H9 (cell line): Measurements from ENCODE around the gene DDX4. TPM values are rescaled to one million over a fixed set of nuclear protein-coding genes. Genes with fewer than 3 reads are reported as not detected.

Experiments
- DNase-seq: peaks from one replicate; pipeline ENCODE4 v3.0.0-alpha.2; 2017
- H2AFZ ChIP-seq: one replicate; pipeline ENCODE4 v1.6.1; 2013; ENCODE audit warnings: mild to moderate bottlenecking, low read length, control low read depth, moderate library complexity
- H2AK5ac ChIP-seq: 2 replicates; pipeline ENCODE4 v1.6.1; 2013; ENCODE audit warnings: low read length, control low read depth, mixed read lengths; ENCODE audit not compliant: insufficient read length
- H2BK120ac ChIP-seq: one replicate; pipeline ENCODE4 v1.6.1; 2013; ENCODE audit warnings: low read depth, mild to moderate bottlenecking, low read length, control low read depth, inconsistent platforms; ENCODE audit not compliant: poor library complexity, severe bottlenecking
- H2BK12ac ChIP-seq: 2 replicates; pipeline ENCODE4 v1.6.1; 2013; ENCODE audit warnings: low read length, control low read depth, mixed read lengths, low read depth; ENCODE audit not compliant: insufficient read length
- H2BK15ac ChIP-seq: 2 replicates; pipeline ENCODE4 v1.6.1; 2013; ENCODE audit warnings: low read depth, low read length, control low read depth
- H2BK20ac ChIP-seq: one replicate; pipeline ENCODE4 v1.6.1; 2013; ENCODE audit warnings: low read depth, mild to moderate bottlenecking, low read length, control low read depth, inconsistent platforms; ENCODE audit not compliant: poor library complexity, severe bottlenecking
- H2BK5ac ChIP-seq: 2 replicates; pipeline ENCODE4 v1.6.1; 2013; ENCODE audit warnings: low read length, control low read depth, mixed read lengths; ENCODE audit not compliant: insufficient read length
- H3K14ac ChIP-seq: 2 replicates; pipeline ENCODE4 v1.6.1; 2013; ENCODE audit warnings: low read length, control low read depth; ENCODE audit not compliant: insufficient read depth
- H3K18ac ChIP-seq: 2 replicates; pipeline ENCODE4 v1.6.1; 2013; ENCODE audit warnings: low read depth, mild to moderate bottlenecking, mixed read lengths, low read length, control low read depth; ENCODE audit not compliant: insufficient read length
- H3K23ac ChIP-seq: 2 replicates; pipeline ENCODE4 v1.6.1; 2013; ENCODE audit warnings: low read length, control low read depth, mixed read lengths, low read depth; ENCODE audit not compliant: insufficient read length
- H3K23me2 ChIP-seq: 2 replicates; pipeline ENCODE4 v1.6.1; 2013; ENCODE audit warnings: low read depth, mild to moderate bottlenecking, mixed read lengths, low read length, control low read depth; ENCODE audit not compliant: insufficient read length, poor library complexity, severe bottlenecking
- H3K27ac ChIP-seq: 2 replicates; pipeline ENCODE4 v1.5.1; 2013; ENCODE audit warnings: low read length, control low read depth, mixed read lengths, low read depth; ENCODE audit not compliant: insufficient read length
- H3K27me3 ChIP-seq: 2 replicates; pipeline ENCODE4 v1.6.1; 2013; ENCODE audit warnings: low read length, control low read depth, inconsistent platforms; ENCODE audit not compliant: insufficient read depth
- H3K4ac ChIP-seq: 2 replicates; pipeline ENCODE4 v1.6.1; 2013; ENCODE audit warnings: low read depth, mild to moderate bottlenecking, control low read depth, inconsistent platforms, low read length, moderate library complexity
- H3K4me1 ChIP-seq: 2 replicates; pipeline ENCODE4 v1.6.1; 2013; ENCODE audit warnings: low read length, control low read depth, inconsistent platforms; ENCODE audit not compliant: insufficient read depth
- H3K4me2 ChIP-seq: 2 replicates; pipeline ENCODE4 v1.6.1; 2013; ENCODE audit warnings: low read length, control low read depth, mixed read lengths; ENCODE audit not compliant: insufficient read length, insufficient read depth
- H3K56ac ChIP-seq: 2 replicates; pipeline ENCODE4 v1.6.1; 2013; ENCODE audit warnings: low read depth, mild to moderate bottlenecking, mixed read lengths, low read length, control low read depth; ENCODE audit not compliant: insufficient read length
- H3K79me1 ChIP-seq: 2 replicates; pipeline ENCODE4 v1.6.1; 2013; ENCODE audit warnings: low read depth, mild to moderate bottlenecking, moderate library complexity, low read length, control low read depth, inconsistent platforms; ENCODE audit not compliant: insufficient read depth, poor library complexity, severe bottlenecking
- H3K79me2 ChIP-seq: 2 replicates; pipeline ENCODE4 v1.6.1; 2013; ENCODE audit warnings: low read length, control low read depth, inconsistent platforms; ENCODE audit not compliant: insufficient read depth
- H3K9ac ChIP-seq: 2 replicates; pipeline ENCODE4 v1.6.1; 2013; ENCODE audit warnings: low read length, control low read depth, mixed read lengths; ENCODE audit not compliant: insufficient read length; ENCODE audit errors: extremely low read depth
- H3K9me3 ChIP-seq: one replicate; pipeline ENCODE4 v1.6.1; 2013; ENCODE audit warnings: low read depth, low read length, inconsistent platforms; ENCODE audit not compliant: control insufficient read depth
- H3T11ph ChIP-seq: one replicate; pipeline ENCODE4 v1.6.1; 2013; ENCODE audit warnings: mild to moderate bottlenecking, low read length, control low read depth, inconsistent platforms
- H4K20me1 ChIP-seq: one replicate; pipeline ENCODE4 v1.6.1; 2013; ENCODE audit not compliant: control insufficient read depth, insufficient read length, insufficient read depth
- H4K5ac ChIP-seq: 2 replicates; pipeline ENCODE4 v1.6.1; 2013; ENCODE audit warnings: low read depth, mild to moderate bottlenecking, mixed read lengths, low read length, control low read depth; ENCODE audit not compliant: insufficient read length
- H4K8ac ChIP-seq: replicated peaks from 2 replicates; pipeline ENCODE4 v1.6.1; 2013; ENCODE audit warnings: low read length, control low read depth, mixed read lengths, low read depth; ENCODE audit not compliant: insufficient read length
- H4K91ac ChIP-seq: 2 replicates; pipeline ENCODE4 v1.6.1; 2013; ENCODE audit warnings: low read depth, mild to moderate bottlenecking, moderate library complexity, mixed read lengths, low read length, control low read depth; ENCODE audit not compliant: insufficient read length
- H3K27ac Mint-ChIP-seq, 3 experiments: 2 replicates in 2 of 3; 3 replicates in 1 of 3; pipeline ENCODE4 v1.8.0; 2020 to 2021; ENCODE audit warnings: mixed read lengths in 3 of 3, mild to moderate bottlenecking in 1 of 3, moderate library complexity in 1 of 3
- H3K27me3 Mint-ChIP-seq: 2 replicates; pipeline ENCODE4 v1.8.0; 2021; ENCODE audit warnings: low read depth, mild to moderate bottlenecking, moderate library complexity, mixed read lengths
- H3K36me3 Mint-ChIP-seq, 3 experiments: 2 replicates in 2 of 3; 3 replicates in 1 of 3; pipeline ENCODE4 v1.8.0; 2020 to 2021; ENCODE audit warnings: low read depth in 3 of 3, mixed read lengths in 3 of 3; ENCODE audit not compliant: insufficient read depth in 1 of 3
- H3K4me1 Mint-ChIP-seq, 2 experiments: 2 replicates each; pipeline ENCODE4 v1.8.0; 2020; ENCODE audit warnings: mixed read lengths in 2 of 2
- H3K4me3 Mint-ChIP-seq, 2 experiments: 2 replicates in 1 of 2; 3 replicates in 1 of 2; pipeline ENCODE4 v1.8.0; 2020 to 2021; ENCODE audit warnings: mild to moderate bottlenecking in 2 of 2, mixed read lengths in 2 of 2, moderate library complexity in 1 of 2
- H3K9me3 Mint-ChIP-seq, 2 experiments: 2 replicates in 1 of 2; 3 replicates in 1 of 2; pipeline ENCODE4 v1.8.0; 2020; ENCODE audit warnings: mild to moderate bottlenecking in 2 of 2, mixed read lengths in 2 of 2, moderate library complexity in 1 of 2
- CTCF ChIP-seq: fragments of 200-600 bp; sonication (generic); conservative IDR thresholded peaks from 3 replicates; pipeline ENCODE4 v1.8.0; 2021; ENCODE audit warnings: antibody characterized with exemption, mild to moderate bottlenecking
- WGBS: extraction: QIAGEN DNeasy Blood & Tissue Kit; methylation state at CpG from one replicate; pipeline ENCODE4 v1.1.7; 2013; ENCODE audit warnings: missing lambda C conversion rate, low lambda C conversion rate, mixed read lengths; ENCODE audit not compliant: insufficient read length; ENCODE audit errors: extremely low coverage; 5-methylcytosine and 5-hydroxymethylcytosine counted together
- total RNA-seq: library from RNA; stranded (reverse); gene quantifications from 2 replicates; pipeline ENCODE4 v1.2.1, GENCODE V29; 2021

The DDX4 gene
- total RNA-seq, 1 experiment from 2014 or later: not detected

DNA sequence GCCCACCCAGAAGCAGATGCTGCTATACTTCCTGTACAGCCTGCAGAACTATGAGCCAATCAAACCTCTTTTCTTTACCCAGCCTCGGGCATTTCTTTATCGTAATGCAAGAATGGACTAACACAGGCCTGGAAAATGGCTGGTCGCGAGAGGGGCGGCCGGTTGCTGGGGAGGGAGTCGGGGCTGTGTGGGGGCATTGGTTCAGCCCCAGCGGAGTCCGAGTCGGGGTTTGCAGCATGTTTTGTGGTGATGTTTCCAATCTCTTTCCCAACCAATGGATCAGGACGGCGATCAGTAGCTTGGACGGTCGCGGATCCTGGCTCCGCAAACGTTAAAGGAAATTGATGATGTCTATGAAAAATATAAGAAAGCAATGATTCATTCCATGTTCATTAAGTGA, 94.6 kb downstream of the DDX4 start:
- H3K79me1 ChIP-seq: no peaks in the 10 kb centered on the region
- no peak overlapping the region for H2BK120ac ChIP-seq
- no peak overlapping the region for H3T11ph ChIP-seq
- no peak overlapping the region for H3K9ac ChIP-seq
- no peaks in the 10 kb centered on the region for H3K79me2 ChIP-seq
- no peaks in the 10 kb centered on the region for H4K20me1 ChIP-seq
- H3K23me2 ChIP-seq: no peaks in the 10 kb centered on the region
- no peaks in the 10 kb centered on the region for H3K9me3 ChIP-seq
- H3K4me1 ChIP-seq: no peaks in the 10 kb centered on the region
- no peak overlapping the region for H4K8ac ChIP-seq
- Mint-ChIP-seq H3K9me3 (no peaks in the 10 kb centered on the region; a peak in 2 of 5 replicates), H3K27ac (no peak overlapping the region), H3K27me3 (peaks cover 5% of the 10 kb centered on the region; the same call in 1 of the 2 replicates), H3K4me1 (no peaks in the 10 kb centered on the region), H3K36me3 (no peaks in the 10 kb centered on the region; a peak in 1 of 7 replicates), H3K4me3 (no peak overlapping the region)
- no peak overlapping the region for H3K23ac ChIP-seq
- no peaks in the 10 kb centered on the region for H3K27me3 ChIP-seq
- H3K18ac ChIP-seq: no peak overlapping the region
- no peak overlapping the region for H4K91ac ChIP-seq
- H2AK5ac ChIP-seq: no peak overlapping the region
- no peak overlapping the region for H3K4ac ChIP-seq
- H3K27ac ChIP-seq: no peak overlapping the region
- WGBS: no CpG with 5 or more reads among the region's 17 CpGs
- H2AFZ ChIP-seq: no peak overlapping the region
- no peak overlapping the region for H2BK20ac ChIP-seq
- H2BK12ac ChIP-seq: no peak overlapping the region
- H3K4me2 ChIP-seq: no peak overlapping the region
- DNase-seq: no peak
- no peak for TF ChIP-seq CTCF
- no peak overlapping the region for H4K5ac ChIP-seq
- H2BK15ac ChIP-seq: no peak overlapping the region
- no peak overlapping the region for H2BK5ac ChIP-seq
- no peak overlapping the region for H3K14ac ChIP-seq
- no peak overlapping the region for H3K56ac ChIP-seq
